NCI-H748 (cell line): ENCODE results near the gene EMD.
A peak's percentile ranks its signal among the peaks of the same experiment; 100 is the strongest.
"Not testable (repeated sequence)": the region's sequence is repeated elsewhere in the genome, so short reads cannot be mapped to it uniquely, and the experiment has no call there.

Source experiments
- DNase-seq: peaks from one replicate; lab custom pipeline; 2025; ENCODE audit not compliant: unreplicated experiment; lab: John Stamatoyannopoulos, UW

EMD gene

GRCh38 chrX:154371017-154371788 is 7.9 kb upstream of the EMD start:
- DNase-seq: peak; percentile 95

- peak; percentile 39 for DNase-seq
Measured at GRCh38 chrX:154371789-154372300, 7.2 kb upstream of the EMD start.

- no peak for DNase-seq
Measured at GRCh38 chrX:154372612-154373022, 6.5 kb upstream of the EMD start.

GRCh38 chrX:154373340-154374306 is 5.5 kb upstream of the EMD start:
- DNase-seq: peak; percentile 87

- DNase-seq: peak; percentile 54
Measured at GRCh38 chrX:154374313-154375155, 4.6 kb upstream of the EMD start, which contains the start of gene FLNA. Gene FLNA (minus strand): TSS chrX:154374634. CDS start chrX:154371245, 3,389 bp downstream.

- DNase-seq: no peak
Measured at GRCh38 chrX:154375156-154375504, 4.0 kb upstream of the EMD start.

- no peak for DNase-seq
Measured at GRCh38 chrX:154376774-154377173, 2.3 kb upstream of the EMD start.

- DNase-seq: peak; percentile 69
Measured at GRCh38 chrX:154378059-154378798, 866 bp upstream of the EMD start.

- DNase-seq: no peak
Measured at GRCh38 chrX:154379569-154379951, 465 bp downstream of the EMD start.

GRCh38 chrX:154380153-154380552 is 1.1 kb downstream of the EMD start:
- DNase-seq: no peak

GRCh38 chrX:154380787-154381186 is 1.7 kb downstream of the EMD start:
- no peak for DNase-seq

GRCh38 chrX:154381271-154381670 is 2.2 kb downstream of the EMD start:
- no peak for DNase-seq

GRCh38 chrX:154382483-154383069 is 3.5 kb downstream of the EMD start:
- no peak for DNase-seq

- DNase-seq: no peak
Measured at GRCh38 chrX:154383359-154384283, 4.5 kb downstream of the EMD start.

- no peak for DNase-seq
Measured at GRCh38 chrX:154384284-154384892, 5.3 kb downstream of the EMD start.

GRCh38 chrX:154388094-154388493 is 9.0 kb downstream of the EMD start:
- not testable (repeated sequence) for DNase-seq

- DNase-seq: not testable (repeated sequence)
Measured at GRCh38 chrX:154388649-154389048, 9.6 kb downstream of the EMD start.
